Measurements from ENCODE around the gene YJEFN3. TPM values are rescaled to one million over a fixed set of nuclear protein-coding genes. Genes with fewer than 3 reads are reported as not detected.

The YJEFN3 gene
- total RNA-seq, 2 donors from 2014 or later, result 2.6 to 11.2 TPM

- 51 to 75% methylated on average over 7 to 15 of the region's 15 CpGs for WGBS, 2 donors
- DNase-seq (no peak), ATAC-seq (no peak)
- intact Hi-C loops (cut with DNase I), result no loop called here
- Histone ChIP-seq H3K4me3 (no peak overlapping the region), H3K4me1 (no peaks in the 10 kb centered on the region), H3K27ac (no peak overlapping the region), H3K9me3 (no peaks in the 10 kb centered on the region), H3K27me3 (no peaks in the 10 kb centered on the region), H3K36me3 (replicated peaks in 1 of 2; ENCODE audit: insufficient read depth in 1 of 2, low read depth in 2 of 2) (no peaks in the 10 kb centered on the region)
- TF ChIP-seq CTCF (IDR thresholded peaks at IDR 0.05) (no peak), POLR2A (IDR thresholded peaks at IDR 0.05) (no peak)
Observed at GRCh38 chr19:19558055-19558454, 29.3 kb downstream of the YJEFN3 start.

GRCh38 chr19:19558636-19559035 lies 29.9 kb downstream of the YJEFN3 start:
- TF ChIP-seq POLR2A (IDR thresholded peaks at IDR 0.05) (no peak), CTCF (IDR thresholded peaks at IDR 0.05) (no peak)
- intact Hi-C loops (cut with DNase I), result no loop called here
- WGBS, 2 donors, result 75 to 84% methylated on average over 13 to 16 of the region's 16 CpGs
- Histone ChIP-seq H3K4me1 (no peaks in the 10 kb centered on the region), H3K36me3 (replicated peaks in 1 of 2; ENCODE audit: insufficient read depth in 1 of 2, low read depth in 2 of 2) (no peaks in the 10 kb centered on the region), H3K27ac (no peak overlapping the region), H3K27me3 (no peaks in the 10 kb centered on the region), H3K9me3 (no peaks in the 10 kb centered on the region), H3K4me3 (no peak overlapping the region)
- DNase-seq (no peak), ATAC-seq (no peak)

- 46 to 57% methylated on average over 1 to 4 of the region's 4 CpGs for WGBS, 2 donors
- no peak overlapping the region for H3K27ac ChIP-seq
- intact Hi-C loops (cut with DNase I), result no loop called here
- H3K4me3 ChIP-seq, result no peak overlapping the region
- no peaks in the 10 kb centered on the region for H3K27me3 ChIP-seq
- H3K36me3 ChIP-seq (replicated peaks in 1 of 2; ENCODE audit: insufficient read depth in 1 of 2, low read depth in 2 of 2), result no peaks in the 10 kb centered on the region
- TF ChIP-seq CTCF (IDR thresholded peaks at IDR 0.05) (no peak), POLR2A (IDR thresholded peaks at IDR 0.05) (no peak)
- ATAC-seq, result no peak
- H3K4me1 ChIP-seq, result no peaks in the 10 kb centered on the region
- DNase-seq, result no peak
- no peaks in the 10 kb centered on the region for H3K9me3 ChIP-seq
Observed at GRCh38 chr19:19559931-19560330, 31.2 kb downstream of the YJEFN3 start.

GRCh38 chr19:19561946-19562664 lies 33.4 kb downstream of the YJEFN3 start:
- no peaks in the 10 kb centered on the region for H3K27me3 ChIP-seq
- WGBS, 2 donors, result 71 to 76% methylated on average over 14 to 25 of the region's 26 CpGs
- ATAC-seq (no peak), DNase-seq (no peak)
- no peaks in the 10 kb centered on the region for H3K4me1 ChIP-seq
- intact Hi-C loops (cut with DNase I), result no loop called here
- no peak overlapping the region for H3K27ac ChIP-seq
- no peaks in the 10 kb centered on the region for H3K9me3 ChIP-seq
- H3K36me3 ChIP-seq (replicated peaks in 1 of 2; ENCODE audit: insufficient read depth in 1 of 2, low read depth in 2 of 2), result no peaks in the 10 kb centered on the region
- TF ChIP-seq POLR2A (IDR thresholded peaks at IDR 0.05) (no peak), CTCF (IDR thresholded peaks at IDR 0.05) (no peak)
- no peak overlapping the region for H3K4me3 ChIP-seq

Measured in body of pancreas (tissue), 4 donors.